RWPE1 (cell line): ENCODE results near the gene VSTM2B.

ENCODE experiments used
- CTCF ChIA-PET: fragments of 350-600 bp; sonication (Branson Sonifier 250); formaldehyde crosslinking; extraction: SDS; loops from one replicate; lab custom pipeline; 2021; lab: Yijun Ruan, JAX
- POLR2A ChIA-PET: fragments of 400-600 bp; formaldehyde crosslinking; extraction: SDS; loops from one replicate; lab custom pipeline; 2020; ENCODE audit warnings: antibody characterized with exemption; ENCODE audit not compliant: low non-redundant PET; lab: Yijun Ruan, JAX
- DNase-seq: peaks from one replicate; pipeline ENCODE4 v3.0.0; 2012; ENCODE audit warnings: low spot score
- H3K27ac ChIP-seq: fragments of 450-650 bp; 2 replicates; pipeline ENCODE4 v1.5.1; 2017
- TF ChIP-seq, protein P1 (sequence below): fragments of 450-650 bp; conservative IDR thresholded peaks from 2 replicates; pipeline ENCODE4 v1.5.1; 2017; ENCODE audit warnings: low read depth, mild to moderate bottlenecking

The VSTM2B gene

DNA sequence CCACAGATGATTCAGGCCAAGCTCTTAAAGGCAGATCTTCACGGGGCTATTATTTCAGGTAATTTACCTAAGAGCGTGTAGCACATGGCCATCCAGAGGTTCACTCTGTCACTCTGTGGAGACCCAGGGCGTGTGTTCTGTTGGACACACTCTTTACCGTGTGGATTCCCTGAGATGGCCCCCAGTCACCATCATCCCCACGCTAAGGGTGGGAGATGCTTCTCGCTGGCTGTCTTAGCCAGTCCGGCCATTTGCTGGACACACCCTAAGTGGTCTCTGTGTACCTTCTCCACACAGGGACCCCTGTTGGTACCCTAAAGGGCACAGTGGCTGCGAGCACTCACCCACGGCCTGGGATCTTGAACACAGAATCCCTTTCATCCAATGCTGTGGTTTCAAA, 86.3 kb downstream of the VSTM2B start:
- ChIA-PET POLR2A (no interaction called here), CTCF (interaction anchor here (0.6 to 3.9 kb wide), 3 partner anchors 57 to 104 kb away, joined by 3 to 38 read pairs (median 3); partner anchors contain the start of gene C19orf12)
- TF ChIP-seq, protein P1, sequence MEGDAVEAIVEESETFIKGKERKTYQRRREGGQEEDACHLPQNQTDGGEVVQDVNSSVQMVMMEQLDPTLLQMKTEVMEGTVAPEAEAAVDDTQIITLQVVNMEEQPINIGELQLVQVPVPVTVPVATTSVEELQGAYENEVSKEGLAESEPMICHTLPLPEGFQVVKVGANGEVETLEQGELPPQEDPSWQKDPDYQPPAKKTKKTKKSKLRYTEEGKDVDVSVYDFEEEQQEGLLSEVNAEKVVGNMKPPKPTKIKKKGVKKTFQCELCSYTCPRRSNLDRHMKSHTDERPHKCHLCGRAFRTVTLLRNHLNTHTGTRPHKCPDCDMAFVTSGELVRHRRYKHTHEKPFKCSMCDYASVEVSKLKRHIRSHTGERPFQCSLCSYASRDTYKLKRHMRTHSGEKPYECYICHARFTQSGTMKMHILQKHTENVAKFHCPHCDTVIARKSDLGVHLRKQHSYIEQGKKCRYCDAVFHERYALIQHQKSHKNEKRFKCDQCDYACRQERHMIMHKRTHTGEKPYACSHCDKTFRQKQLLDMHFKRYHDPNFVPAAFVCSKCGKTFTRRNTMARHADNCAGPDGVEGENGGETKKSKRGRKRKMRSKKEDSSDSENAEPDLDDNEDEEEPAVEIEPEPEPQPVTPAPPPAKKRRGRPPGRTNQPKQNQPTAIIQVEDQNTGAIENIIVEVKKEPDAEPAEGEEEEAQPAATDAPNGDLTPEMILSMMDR: no peak
- no peak for DNase-seq
- H3K27ac ChIP-seq: no peak overlapping the region

DNA sequence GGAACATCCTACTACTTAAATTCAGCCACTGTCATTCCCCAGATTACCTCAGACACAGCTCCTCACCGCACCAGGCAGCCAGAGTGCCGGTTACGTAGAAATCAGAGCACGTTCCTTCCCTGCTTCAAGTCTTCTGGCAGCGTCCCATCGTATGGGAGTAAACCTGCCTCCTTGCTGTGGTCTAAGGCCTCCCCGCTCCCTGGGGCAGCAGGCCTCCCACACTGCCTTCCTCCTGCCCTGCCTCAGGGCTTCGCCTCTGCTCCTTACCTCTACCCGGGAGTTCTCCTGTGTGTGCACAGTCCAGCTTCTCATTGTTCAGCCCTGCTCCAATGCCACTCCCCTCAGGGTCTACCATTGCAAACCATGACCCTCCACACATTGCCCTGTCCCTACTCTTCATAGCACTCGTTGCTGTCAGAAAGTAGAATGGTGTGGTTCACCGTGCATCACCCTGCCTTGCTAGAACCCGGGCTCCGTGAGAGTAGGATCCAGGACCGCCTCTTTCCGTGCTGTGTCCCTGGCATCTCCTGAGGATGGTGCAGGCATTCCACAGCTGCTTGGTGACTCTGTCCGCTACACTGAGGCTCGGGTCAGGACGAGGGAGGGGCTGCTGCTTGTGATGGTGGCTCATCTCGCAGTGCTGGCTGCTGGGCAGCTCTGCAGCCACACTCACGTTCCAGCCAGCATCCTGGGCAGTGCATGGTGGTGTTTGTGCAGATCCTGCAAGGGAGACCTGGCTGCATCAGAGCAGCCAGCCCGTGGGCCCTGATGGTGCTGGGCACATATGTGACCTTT, 87.2 kb downstream of the VSTM2B start:
- H3K27ac ChIP-seq: no peak overlapping the region
- POLR2A ChIA-PET: no interaction called here
- TF ChIP-seq, protein P1: no peak
- DNase-seq: no peak
- CTCF ChIA-PET: interaction anchor here (0.6 to 3.9 kb wide), 3 partner anchors 57 to 103 kb away, joined by 3 to 38 read pairs (median 4); partner anchors contain the start of gene C19orf12

GRCh38 chr19:29614046-29614445, 88.3 kb downstream of the VSTM2B start:
- ChIA-PET CTCF (interaction anchor here (0.6 to 1.4 kb wide), 3 partner anchors 55 to 215 kb away, joined by 3 to 5 read pairs (median 4); no protein-coding TSS in a partner anchor), POLR2A (interaction anchor here (0.5 kb wide), 1 partner anchor 34 kb away, joined by 4 read pairs; no protein-coding TSS in a partner anchor)
- TF ChIP-seq, protein P1: no peak
- DNase-seq: no peak
- no peak overlapping the region for H3K27ac ChIP-seq
